HCT116 (cell line): ENCODE data around the gene YBX1. TPM values are rescaled to one million over a fixed set of nuclear protein-coding genes. Genes with fewer than 3 reads are reported as not detected.

Experiments used
- ATAC-seq: fragments of 200-7000 bp; cut with Tn5 transposase; 2 replicates; pipeline ENCODE4 v1.9.1; 2020; ENCODE audit warnings: mild to moderate bottlenecking, moderate library complexity
- BruUV-seq: library from RNA; stranded (reverse); fragments of 400-500 nt; replicated peaks from 2 replicates; lab custom pipeline; 2021; lab: Mats Ljungman, UMichigan
- CTCF ChIA-PET: fragments of 300-600 bp; sonication (Branson Sonifier 250); formaldehyde crosslinking; loops from one replicate; lab custom pipeline; 2021; ENCODE audit warnings: antibody characterized with exemption; lab: Charles Lee
- POLR2A ChIA-PET: fragments of 300-600, 350-600 bp; sonication (Branson Sonifier 250); formaldehyde crosslinking; loops from one replicate; lab custom pipeline; 2021; ENCODE audit warnings: antibody characterized with exemption; lab: Charles Lee
- RAD21 ChIA-PET, 2 experiments: fragments of 300-600 bp; sonication (Branson Sonifier 250); formaldehyde crosslinking; loops; one replicate each; lab custom pipeline; 2023; ENCODE audit warnings: low total read pairs in 2 of 2; ENCODE audit not compliant: uncharacterized antibody in 2 of 2, unreplicated experiment in 2 of 2, low non-redundant PET in 1 of 2; lab: Charles Lee
- DNase-seq: peaks from one replicate; pipeline ENCODE4 v3.0.0-alpha.2; 2010; ENCODE audit warnings: low read depth, low spot score
- H2AFZ ChIP-seq: fragments of 200-600 bp; shearing (Covaris generic), sonication (generic); 2 replicates; pipeline ENCODE4 v1.6.1; 2017; ENCODE audit warnings: low read depth, mixed run types, mixed read lengths, antibody characterized with exemption, low read length; ENCODE audit not compliant: poor library complexity, severe bottlenecking
- H3K27ac ChIP-seq: 2 replicates; pipeline ENCODE4 v1.5.1; 2012; ENCODE audit warnings: low read depth, low read length
- H3K27me3 ChIP-seq: fragments of 200-600 bp; sonication (generic); 2 replicates; pipeline ENCODE4 v1.6.1; 2016; ENCODE audit warnings: mixed run types, low read length, mixed read lengths; ENCODE audit not compliant: insufficient read depth
- H3K36me3 ChIP-seq, 2 experiments: fragments of 200-500 bp in 1 of 2; fragments of 200-600 bp in 1 of 2; sonication (Bioruptor generic) in 1 of 2; sonication (generic) in 1 of 2; 2 replicates each; pipeline versions ENCODE4 v1.5.1 to v1.6.1; 2014 to 2016; ENCODE audit warnings: low read length in 2 of 2, inconsistent platforms in 1 of 2, mixed read lengths in 1 of 2, mixed run types in 1 of 2; ENCODE audit not compliant: insufficient read depth in 2 of 2, control insufficient read depth in 1 of 2
- H3K4me1 ChIP-seq, 2 experiments: fragments of 200-600 bp in 1 of 2; sonication (generic) in 1 of 2; 2 replicates each; pipeline versions ENCODE4 v1.5.1 to v1.6.1; 2012 to 2017; ENCODE audit warnings: low read length in 2 of 2, inconsistent platforms in 1 of 2, mild to moderate bottlenecking in 1 of 2, mixed read lengths in 1 of 2, mixed run types in 1 of 2, moderate library complexity in 1 of 2; ENCODE audit not compliant: insufficient read depth in 2 of 2, control insufficient read depth in 1 of 2
- H3K4me2 ChIP-seq: fragments of 200-600 bp; sonication (generic); 2 replicates; pipeline ENCODE4 v1.6.1; 2017; ENCODE audit warnings: mixed run types, low read length, mixed read lengths
- H3K4me3 ChIP-seq, 2 experiments: fragments of 200-600 bp in 1 of 2; sonication (generic) in 1 of 2; replicated peaks in 1 of 2; 2 replicates each; pipeline ENCODE4 v1.5.1; 2011 to 2016; ENCODE audit warnings: low read length in 2 of 2, control low read depth in 1 of 2, low read depth in 1 of 2, mild to moderate bottlenecking in 1 of 2, mixed read lengths in 1 of 2, mixed run types in 1 of 2
- H3K79me2 ChIP-seq: fragments of 200-600 bp; sonication (generic); 2 replicates; pipeline ENCODE4 v1.6.1; 2017; ENCODE audit warnings: mild to moderate bottlenecking, mixed run types, low read length, moderate library complexity, mixed read lengths; ENCODE audit not compliant: insufficient read depth
- H3K9ac ChIP-seq: fragments of 200-600 bp; sonication (generic); 2 replicates; pipeline ENCODE4 v1.6.1; 2016; ENCODE audit warnings: low read length, mixed read lengths
- H3K9me2 ChIP-seq: fragments of 200-600 bp; sonication (generic), shearing (Covaris generic); 2 replicates; pipeline ENCODE4 v1.6.1; 2017; ENCODE audit warnings: mixed run types, mild to moderate bottlenecking, moderate library complexity; ENCODE audit not compliant: insufficient read depth
- H3K9me3 ChIP-seq, 2 experiments: fragments of 200-500 bp in 1 of 2; fragments of 200-600 bp in 1 of 2; sonication (Bioruptor generic) in 1 of 2; sonication (generic) in 1 of 2; 2 replicates each; pipeline ENCODE4 v1.6.1; 2014 to 2017; ENCODE audit warnings: low read length in 2 of 2, mixed read lengths in 2 of 2, inconsistent platforms in 1 of 2, low read depth in 1 of 2, mild to moderate bottlenecking in 1 of 2, mixed run types in 1 of 2, moderate library complexity in 1 of 2; ENCODE audit not compliant: control insufficient read depth in 1 of 2, insufficient read depth in 1 of 2
- H4K20me1 ChIP-seq: fragments of 200-600 bp; sonication (generic), shearing (Covaris generic); 2 replicates; pipeline ENCODE4 v1.6.1; 2017; ENCODE audit warnings: mixed run types, mild to moderate bottlenecking, moderate library complexity; ENCODE audit not compliant: insufficient read depth
- CTCF ChIP-seq, 3 experiments: fragments of 200-600 bp in 1 of 3; sonication (generic) in 1 of 3; IDR thresholded peaks in 2 of 3; conservative IDR thresholded peaks in 1 of 3; 2 replicates each; pipeline ENCODE4 v1.5.1; 2012 to 2017; ENCODE audit warnings: low read depth in 2 of 3, low read length in 2 of 3, antibody characterized with exemption in 1 of 3, borderline replicate concordance in 1 of 3, control low read depth in 1 of 3, mild to moderate bottlenecking in 1 of 3, mixed read lengths in 1 of 3, mixed run types in 1 of 3, moderate library complexity in 1 of 3; ENCODE audit not compliant: insufficient read depth in 1 of 3
- EGR1 ChIP-seq: IDR thresholded peaks from 2 replicates; pipeline ENCODE4 v1.6.1; 2012; ENCODE audit warnings: low read depth
- RAD21 ChIP-seq: IDR thresholded peaks from 2 replicates; pipeline ENCODE4 v1.6.1; 2012; ENCODE audit warnings: low read depth, mild to moderate bottlenecking
- SIN3A ChIP-seq: IDR thresholded peaks from 2 replicates; pipeline ENCODE4 v1.6.1; 2012; ENCODE audit warnings: low read depth
- SRF ChIP-seq: IDR thresholded peaks from 2 replicates; pipeline ENCODE4 v1.6.1; 2012; ENCODE audit warnings: low read depth
- ZNF274 ChIP-seq: fragments of 200-500 bp; sonication (Bioruptor generic); IDR thresholded peaks from 2 replicates; pipeline ENCODE4 v1.6.1; 2014; ENCODE audit warnings: mild to moderate bottlenecking, low read depth, low read length, inconsistent platforms
- intact Hi-C: fragments of 100-400 bp; cut with micrococcal nuclease; formaldehyde crosslinking; loops from 2 replicates; pipeline ENCODE4 v1.10.0; 2022
- total RNA-seq: library from RNA; stranded (reverse); gene quantifications from one replicate; pipeline ENCODE4 v1.2.1, GENCODE V29; 2021; ENCODE audit not compliant: unreplicated experiment

Gene YBX1
- total RNA-seq, 1 experiment from 2014 or later: 1,009 TPM

- no peak for TF ChIP-seq SIN3A
- TF ChIP-seq RAD21: peak; percentile 94
- TF ChIP-seq EGR1: no peak
These were observed 48.8 kb downstream of the YBX1 start (continued) for GRCh38 chr1:42730988-42731387.

GRCh38 chr1:42731585-42731984 is 49.4 kb downstream of the YBX1 start:
- no peak for DNase-seq
- Histone ChIP-seq H3K4me2 (no peak overlapping the region), H3K4me3 (no peak overlapping the region), H3K9ac (no peak overlapping the region), H3K9me3 (no peaks in the 10 kb centered on the region), H3K4me1 (peaks cover 4 to 12% of the 10 kb centered on the region in 2 experiments), H2AFZ (no peak overlapping the region), H3K79me2 (no peaks in the 10 kb centered on the region), H4K20me1 (no peaks in the 10 kb centered on the region), H3K27ac (no peak overlapping the region), H3K27me3 (no peaks in the 10 kb centered on the region), H3K36me3 (no peaks in the 10 kb centered on the region), H3K9me2 (no peaks in the 10 kb centered on the region)
- no peak for ATAC-seq
- RAD21 ChIA-PET: no interaction called here
- intact Hi-C loops: loop anchor here (2.0 to 10.0 kb wide), 4 partner anchors 153 to 585 kb away; no protein-coding TSS in a partner anchor
- CTCF ChIA-PET: interaction anchor here (0.6 to 2.4 kb wide), 2 partner anchors 14 to 154 kb away, joined by 3 to 15 read pairs; no protein-coding TSS in a partner anchor
- POLR2A ChIA-PET: no interaction called here
- TF ChIP-seq ZNF274 (no peak), SRF (no peak), CTCF (IDR thresholded peaks at IDR 0.05 in 2 of 3, conservative IDR thresholded peaks at IDR 0.05 in 1 of 3; ENCODE audit: borderline replicate concordance in 1 of 3, insufficient read depth in 1 of 3, low read depth in 2 of 3, low read length in 2 of 3) (no peak)
- BruUV-seq: no TSS peak
